Activated effector memory CD4-positive, alpha-beta T cell treated with Interleukin-2 at 50 U/mL for 16 hours (primary cell): ENCODE measurements around the gene ZNF669.

Experiments used
- DNase-seq: peaks from one replicate; pipeline ENCODE4 v3.0.0-alpha.2; 2020

ZNF669 gene

DNA sequence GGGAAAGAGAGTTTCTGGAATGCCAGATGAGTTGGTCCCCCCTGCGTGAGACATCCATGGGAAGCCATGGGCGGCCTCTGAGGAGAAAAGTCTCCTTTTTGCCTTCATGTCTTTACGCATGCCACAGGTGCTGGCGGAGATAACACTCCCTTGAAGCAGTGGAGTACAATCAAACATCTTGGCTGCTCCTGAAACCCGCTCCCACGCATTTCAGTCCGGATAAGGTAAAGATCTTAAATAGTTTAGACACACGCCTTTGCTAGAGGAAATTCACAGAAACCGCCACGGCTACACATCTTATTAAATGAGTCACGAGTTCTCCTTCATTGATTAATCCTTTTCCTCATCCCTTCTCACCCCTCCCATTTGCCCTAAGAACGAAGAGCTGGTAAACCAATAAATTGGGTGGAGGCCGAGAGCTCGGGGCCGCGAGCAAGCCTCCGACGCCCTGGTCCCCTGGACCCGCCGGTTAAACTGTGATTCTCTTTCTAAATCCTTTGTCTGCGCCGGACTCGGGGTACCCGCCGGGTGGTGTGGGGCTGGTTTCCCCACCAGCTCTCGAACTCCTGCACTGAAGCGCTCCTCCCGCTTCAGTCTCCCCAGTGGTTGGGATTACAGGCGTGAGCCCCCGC is 6.6 kb upstream of the ZNF669 start:
- DNase-seq: no peak

GRCh38 chr1:247107694-247108093 is 3.5 kb upstream of the ZNF669 start:
- DNase-seq: no peak

GRCh38 chr1:247105966-247106365 is 1.8 kb upstream of the ZNF669 start:
- DNase-seq: no peak

GRCh38 chr1:247104965-247105364 is 809 bp upstream of the ZNF669 start:
- no peak for DNase-seq

DNA sequence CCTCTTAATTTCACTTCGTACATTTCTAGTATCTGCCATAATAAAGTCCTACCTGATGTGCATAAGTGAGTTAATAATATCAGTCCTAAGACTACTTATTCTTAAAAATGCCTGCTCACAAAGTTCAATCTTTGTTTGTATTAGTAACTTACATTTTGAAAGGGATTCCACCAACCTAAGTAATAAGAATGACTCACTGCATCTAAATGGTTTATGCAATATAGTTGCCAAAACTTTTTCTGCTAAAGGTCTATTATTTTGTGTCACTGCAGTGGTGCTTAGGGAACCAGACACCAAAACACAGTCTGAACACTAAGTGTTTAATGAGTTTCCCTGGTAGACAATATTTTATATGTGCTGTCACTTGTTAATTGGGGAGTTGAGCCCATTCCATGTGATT is 1.8 kb downstream of the ZNF669 start:
- no peak for DNase-seq

DNA sequence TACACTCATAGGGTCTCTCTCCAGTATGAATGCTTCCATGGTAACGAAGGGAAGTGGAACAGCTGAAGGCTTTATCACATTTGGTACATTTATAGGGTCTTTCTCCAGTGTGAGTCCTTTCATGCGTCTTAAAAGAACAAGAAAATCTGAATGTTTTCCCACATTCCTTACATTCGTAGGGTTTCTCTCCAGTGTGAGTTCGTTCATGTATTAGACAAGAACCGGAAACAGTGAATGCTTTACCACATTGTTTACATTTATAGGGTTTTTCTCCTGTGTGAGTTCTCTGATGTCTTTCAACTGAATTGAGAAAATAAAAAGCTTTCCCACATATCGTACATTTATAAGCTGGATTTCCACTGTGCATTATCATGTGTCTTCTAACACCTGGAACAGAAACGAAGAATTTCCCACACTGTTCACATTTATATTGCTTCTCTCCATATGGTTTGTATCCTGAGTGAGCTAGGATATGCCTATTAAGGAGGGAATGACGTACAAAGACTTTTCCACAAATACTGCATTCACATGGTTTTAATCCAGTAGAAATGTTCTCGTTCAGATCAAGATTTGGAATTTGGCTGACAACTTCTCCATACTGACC is 3.4 kb downstream of the ZNF669 start:
- DNase-seq: no peak

GRCh38 chr1:247096958-247097357 is 7.2 kb downstream of the ZNF669 start:
- DNase-seq: no peak

DNA sequence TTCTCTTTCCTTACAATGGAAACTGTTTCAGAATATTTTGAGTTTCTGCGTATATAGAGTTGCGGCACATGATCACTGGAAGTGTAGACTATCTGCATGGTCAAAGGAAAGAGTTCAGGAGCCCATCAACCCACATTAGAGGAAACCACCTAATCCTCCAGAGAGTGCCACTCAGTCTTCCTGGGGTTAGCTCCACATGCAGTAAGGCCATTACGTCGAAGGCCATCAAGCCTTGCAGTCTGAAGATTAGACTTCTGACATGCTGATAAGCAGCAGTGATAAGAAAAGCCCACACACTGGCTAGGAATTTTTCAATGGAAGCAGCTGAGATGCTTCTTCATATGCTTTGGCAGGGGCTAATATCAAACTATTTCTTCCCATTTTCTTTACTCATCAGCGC is 7.6 kb downstream of the ZNF669 start:
- DNase-seq: no peak

GRCh38 chr1:247096112-247096511 is 8.0 kb downstream of the ZNF669 start:
- DNase-seq: no peak

DNA sequence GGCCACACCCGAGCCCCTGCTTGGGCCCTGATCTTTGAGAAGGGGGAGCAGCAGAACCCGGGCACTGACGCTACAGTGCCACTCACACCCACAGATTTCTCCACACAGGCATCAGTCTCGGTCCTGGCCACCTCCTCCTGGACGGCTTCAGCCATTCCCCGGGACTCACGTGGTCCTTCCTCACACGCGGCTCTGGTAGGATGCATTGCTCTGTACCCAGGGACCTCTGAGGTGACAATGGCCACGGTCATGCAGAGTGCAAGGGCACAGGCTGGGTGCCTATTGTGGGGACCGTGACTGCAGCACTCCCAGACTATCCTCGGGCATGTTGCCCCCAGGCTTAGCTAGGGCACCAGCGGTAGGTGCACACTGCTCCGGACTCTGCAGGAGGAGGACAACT is 13.7 kb downstream of the ZNF669 start:
- no peak for DNase-seq

DNA sequence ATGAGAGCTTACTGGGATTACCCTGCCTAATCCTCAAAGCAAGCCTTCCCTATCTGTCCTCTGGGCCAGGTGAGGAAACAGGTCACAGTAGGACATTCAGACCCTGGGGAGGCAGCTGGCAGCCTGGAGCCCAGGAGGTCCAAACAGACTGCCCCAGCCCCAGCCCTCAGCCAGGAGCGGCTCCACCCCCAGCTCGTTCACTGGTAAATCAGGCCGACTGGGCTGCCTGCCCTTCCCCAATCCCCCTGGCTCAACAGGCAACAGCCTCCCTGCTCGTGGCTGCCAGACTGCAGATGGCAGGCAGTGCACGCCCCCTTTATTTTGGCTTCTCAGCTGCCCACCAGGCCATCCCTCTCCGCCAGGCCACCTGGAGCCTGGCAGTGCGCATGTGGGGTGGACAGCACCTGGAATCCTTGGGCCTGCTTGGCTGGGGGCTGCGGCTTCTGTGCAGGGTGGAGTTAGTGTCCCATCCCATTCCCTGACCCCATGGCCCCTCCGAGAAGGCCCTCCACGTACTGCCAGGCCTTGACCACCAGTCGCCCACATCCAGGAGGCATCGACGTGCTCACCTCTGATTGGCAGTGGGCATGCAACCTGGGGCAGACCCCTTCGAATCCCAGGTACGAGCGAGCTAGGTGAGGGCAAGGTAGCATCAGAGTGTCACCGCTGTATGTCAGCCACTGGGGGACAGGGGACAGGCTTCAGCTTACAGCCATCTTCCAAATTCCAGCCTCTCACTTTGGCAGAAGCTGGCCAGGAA is 14.4 kb downstream of the ZNF669 start:
- no peak for DNase-seq

GRCh38 chr1:247088967-247089366 is 15.2 kb downstream of the ZNF669 start:
- DNase-seq: no peak

DNA sequence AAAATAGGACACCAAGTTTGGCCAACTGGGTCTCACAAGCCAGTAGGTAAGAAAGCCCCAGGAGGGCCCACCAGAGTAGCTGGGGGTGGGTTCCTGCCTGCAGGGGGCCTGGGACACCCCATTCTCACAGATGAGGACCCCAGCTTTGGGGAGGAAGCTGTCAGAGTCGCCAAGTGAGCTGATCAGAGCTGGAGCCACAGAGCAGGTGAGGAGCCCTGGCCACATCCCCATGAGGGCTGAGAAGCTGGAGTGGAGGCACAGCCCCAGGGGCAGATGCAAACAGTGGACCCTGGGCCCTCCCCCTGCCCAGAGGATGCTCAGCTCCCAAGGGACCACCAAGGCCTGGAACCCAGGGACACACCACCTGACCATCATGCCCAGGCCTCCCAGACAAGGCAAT is 16.9 kb downstream of the ZNF669 start:
- DNase-seq: no peak

DNA sequence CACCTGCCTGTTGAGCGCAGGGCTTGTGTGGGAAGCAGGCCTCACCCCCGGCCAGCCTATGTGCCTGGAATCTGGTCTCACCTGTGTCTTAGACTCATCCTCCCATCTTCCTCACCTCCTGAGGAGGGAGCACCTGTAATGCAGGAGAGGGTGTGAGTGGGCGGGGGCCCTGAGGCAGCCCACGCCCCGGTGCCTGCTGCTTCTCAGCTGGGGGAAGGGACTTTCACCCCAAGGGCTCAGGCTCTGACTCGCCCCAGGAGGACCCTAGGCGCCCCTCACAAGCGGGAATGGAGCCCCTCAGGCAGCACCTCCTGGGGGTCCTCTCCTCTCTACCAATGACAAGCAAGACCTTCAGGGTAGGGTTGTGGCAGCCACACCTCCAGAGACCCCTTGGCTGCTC is 18.8 kb downstream of the ZNF669 start:
- DNase-seq: no peak

DNA sequence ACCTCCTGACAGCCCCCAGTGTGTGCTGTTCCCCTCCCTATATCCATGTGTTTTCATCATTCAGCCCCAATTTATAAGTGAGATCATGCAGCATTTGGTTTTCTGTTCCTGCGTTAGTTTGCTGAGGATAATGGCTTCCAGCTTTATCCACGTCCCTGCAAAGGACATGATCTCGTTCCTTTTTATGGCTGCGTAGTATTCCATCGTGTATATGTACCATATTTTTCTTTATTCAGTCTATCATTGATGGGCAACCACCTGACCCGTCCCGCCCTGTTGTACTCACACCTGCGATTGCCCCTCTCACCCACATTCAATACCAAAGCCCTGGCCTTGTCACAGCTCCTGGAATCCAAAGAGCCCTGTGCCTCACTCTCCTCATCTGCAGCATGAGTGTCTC is 19.4 kb downstream of the ZNF669 start:
- DNase-seq: no peak

DNA sequence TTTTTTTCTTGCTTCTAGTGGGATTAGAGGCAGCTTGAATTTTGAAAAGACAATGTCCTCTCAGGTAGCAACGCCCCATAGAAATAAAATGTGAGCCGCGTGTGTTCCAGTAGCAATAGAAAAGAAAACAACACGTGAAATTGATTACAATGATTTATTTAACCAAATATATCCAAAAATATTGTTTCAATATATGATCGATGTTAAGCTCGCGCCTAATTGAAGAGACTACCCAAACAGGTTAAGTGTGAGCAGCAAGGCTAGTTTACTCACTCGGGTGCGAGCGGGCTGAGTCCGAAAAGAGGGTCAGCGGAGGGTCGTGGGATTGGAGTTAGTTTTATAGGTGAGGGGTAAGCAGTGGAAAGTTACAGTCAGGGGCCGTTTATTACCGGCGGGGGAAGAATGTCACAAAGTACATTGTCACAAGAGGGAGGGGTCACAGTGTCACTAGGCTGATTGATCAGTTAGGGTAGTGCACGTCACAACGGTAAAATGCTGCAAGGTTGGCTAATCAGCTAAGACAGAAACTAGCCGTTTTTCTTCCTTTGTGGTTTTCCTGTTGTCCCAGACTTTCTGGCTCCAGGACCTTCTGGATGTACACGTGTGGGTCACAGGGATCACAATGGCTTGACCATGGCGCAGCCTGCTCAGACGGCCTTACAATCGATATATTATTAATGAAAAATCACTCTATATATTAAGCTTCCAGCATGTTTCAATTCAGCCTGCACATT is 24.8 kb downstream of the ZNF669 start:
- DNase-seq: no peak

DNA sequence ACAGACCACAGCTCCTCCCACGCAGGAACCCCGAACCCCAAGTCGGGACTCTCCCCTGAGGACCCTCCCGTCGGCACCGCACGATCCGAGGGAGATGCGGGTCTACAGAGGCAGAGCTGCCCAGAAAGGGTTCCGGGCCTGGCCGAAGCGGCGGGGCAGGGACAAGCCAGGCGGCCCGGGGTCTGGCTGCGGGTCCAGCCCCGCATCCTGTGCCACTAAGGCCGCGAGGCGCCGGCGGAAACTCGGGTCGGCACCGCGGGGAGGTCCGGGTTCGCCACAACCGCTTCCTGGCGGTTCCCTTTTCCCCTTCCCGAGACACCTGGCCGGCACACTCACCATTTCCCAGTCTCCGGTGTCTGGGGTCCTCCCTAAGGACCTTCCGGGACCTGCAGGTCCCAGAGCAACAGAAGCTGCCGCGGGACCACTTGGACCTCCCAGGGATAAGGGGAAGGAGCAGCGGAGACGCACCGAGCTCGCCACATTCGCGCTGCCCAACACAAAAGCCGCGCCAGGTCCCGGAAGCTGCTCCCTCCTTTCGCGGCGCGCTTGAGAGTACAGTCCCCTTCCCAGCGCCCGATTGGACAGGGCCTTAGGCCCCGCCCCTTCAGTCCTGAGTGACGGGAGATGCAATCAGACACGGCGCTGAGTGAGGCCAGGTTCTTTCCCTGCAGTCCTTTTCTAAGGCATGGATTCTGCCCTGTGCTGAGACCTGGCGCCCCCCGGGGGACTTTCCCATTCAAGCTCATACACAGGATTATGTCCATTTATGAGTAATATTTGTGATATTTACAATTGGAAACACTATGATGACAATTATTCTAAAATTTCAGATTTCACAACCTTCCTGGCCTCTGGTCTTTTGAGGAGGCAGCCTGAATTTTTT is 25.7 kb downstream of the ZNF669 start, which contains the start of gene ZNF670:
ZNF670 (minus strand) TSS at position 554 of the 883 bp plus-strand sequence; CDS start at position 339, 215 bp downstream.
- peak; percentile 62 for DNase-seq

GRCh38 chr1:247077876-247078257 is 26.3 kb downstream of the ZNF669 start:
- DNase-seq: no peak

DNA sequence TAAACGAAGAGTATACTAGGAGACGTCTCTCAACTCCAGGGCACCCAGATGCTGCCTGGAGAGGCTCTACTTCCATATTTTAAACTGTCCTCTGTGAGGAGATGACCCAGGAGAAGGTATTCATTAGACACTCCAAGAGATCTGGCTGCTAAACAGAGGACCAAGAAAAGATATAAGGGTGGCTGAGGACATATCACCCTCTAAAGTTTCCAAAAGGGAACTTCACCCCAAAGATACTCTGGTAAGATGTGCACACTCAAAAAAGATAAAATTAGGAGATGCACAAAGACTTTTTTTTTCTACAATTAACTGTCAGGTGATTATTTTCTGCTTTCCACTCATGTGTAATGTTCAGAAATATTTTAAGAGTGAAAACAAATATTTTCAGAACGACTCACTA is 26.9 kb downstream of the ZNF669 start:
- no peak for DNase-seq

DNA sequence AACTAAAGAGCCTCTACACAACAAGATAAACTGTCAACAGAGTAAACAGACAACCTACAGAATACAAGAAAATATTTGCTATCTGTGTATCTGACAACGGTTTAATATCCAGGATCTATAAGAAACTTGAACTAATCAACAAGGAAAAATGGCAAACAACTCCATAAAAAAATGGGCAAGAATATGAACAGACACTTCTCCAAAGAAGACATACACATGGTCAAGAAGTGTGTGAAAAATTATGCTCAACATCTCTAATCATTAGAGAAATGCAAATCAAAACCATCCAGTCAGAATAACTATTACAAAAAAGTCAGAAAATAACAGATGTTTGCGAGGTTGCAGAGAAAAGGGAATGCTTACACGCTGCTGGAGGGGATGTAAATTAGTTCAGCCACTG is 33.5 kb downstream of the ZNF669 start:
- DNase-seq: no peak

DNA sequence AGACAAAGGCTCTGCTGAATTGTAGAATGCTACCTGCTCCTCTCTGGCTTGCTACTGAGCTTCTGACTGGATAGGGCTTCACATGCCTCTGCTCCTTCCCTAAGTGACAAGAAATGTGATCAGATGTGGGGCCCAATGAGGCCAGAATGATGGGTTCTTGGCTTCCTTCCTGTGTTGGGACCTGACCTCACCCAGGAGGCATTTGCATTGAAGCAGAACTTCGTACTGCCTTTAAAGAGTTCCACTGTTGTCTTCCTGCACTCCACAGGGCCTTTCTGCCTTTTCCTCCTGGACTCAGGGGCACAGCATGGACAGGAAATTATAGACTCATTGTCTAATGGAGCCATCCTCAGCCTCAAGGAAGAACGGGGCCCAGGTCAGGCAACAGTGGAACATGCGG is 39.9 kb downstream of the ZNF669 start:
- DNase-seq: no peak

GRCh38 chr1:247060771-247061170 is 43.4 kb downstream of the ZNF669 start:
- DNase-seq: no peak

GRCh38 chr1:247056071-247056470 is 48.1 kb downstream of the ZNF669 start:
- no peak for DNase-seq
